ENCODE measurements around the gene SLC5A6.

- TF ChIP-seq, protein P1, sequence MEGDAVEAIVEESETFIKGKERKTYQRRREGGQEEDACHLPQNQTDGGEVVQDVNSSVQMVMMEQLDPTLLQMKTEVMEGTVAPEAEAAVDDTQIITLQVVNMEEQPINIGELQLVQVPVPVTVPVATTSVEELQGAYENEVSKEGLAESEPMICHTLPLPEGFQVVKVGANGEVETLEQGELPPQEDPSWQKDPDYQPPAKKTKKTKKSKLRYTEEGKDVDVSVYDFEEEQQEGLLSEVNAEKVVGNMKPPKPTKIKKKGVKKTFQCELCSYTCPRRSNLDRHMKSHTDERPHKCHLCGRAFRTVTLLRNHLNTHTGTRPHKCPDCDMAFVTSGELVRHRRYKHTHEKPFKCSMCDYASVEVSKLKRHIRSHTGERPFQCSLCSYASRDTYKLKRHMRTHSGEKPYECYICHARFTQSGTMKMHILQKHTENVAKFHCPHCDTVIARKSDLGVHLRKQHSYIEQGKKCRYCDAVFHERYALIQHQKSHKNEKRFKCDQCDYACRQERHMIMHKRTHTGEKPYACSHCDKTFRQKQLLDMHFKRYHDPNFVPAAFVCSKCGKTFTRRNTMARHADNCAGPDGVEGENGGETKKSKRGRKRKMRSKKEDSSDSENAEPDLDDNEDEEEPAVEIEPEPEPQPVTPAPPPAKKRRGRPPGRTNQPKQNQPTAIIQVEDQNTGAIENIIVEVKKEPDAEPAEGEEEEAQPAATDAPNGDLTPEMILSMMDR (IDR thresholded peaks at IDR 0.05) = no peak
- TF ChIP-seq KAT7 (CRISPR knock-in tag; IDR thresholded peaks at IDR 0.05; ENCODE audit: borderline replicate concordance) = no peak
- no peak for TF ChIP-seq ZNF423 (CRISPR knock-in tag; IDR thresholded peaks at IDR 0.05)
- TF ChIP-seq, protein P2, sequence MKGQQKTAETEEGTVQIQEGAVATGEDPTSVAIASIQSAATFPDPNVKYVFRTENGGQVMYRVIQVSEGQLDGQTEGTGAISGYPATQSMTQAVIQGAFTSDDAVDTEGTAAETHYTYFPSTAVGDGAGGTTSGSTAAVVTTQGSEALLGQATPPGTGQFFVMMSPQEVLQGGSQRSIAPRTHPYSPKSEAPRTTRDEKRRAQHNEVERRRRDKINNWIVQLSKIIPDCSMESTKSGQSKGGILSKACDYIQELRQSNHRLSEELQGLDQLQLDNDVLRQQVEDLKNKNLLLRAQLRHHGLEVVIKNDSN (CRISPR knock-in tag; IDR thresholded peaks at IDR 0.05) = no peak
- TF ChIP-seq, protein P3, sequence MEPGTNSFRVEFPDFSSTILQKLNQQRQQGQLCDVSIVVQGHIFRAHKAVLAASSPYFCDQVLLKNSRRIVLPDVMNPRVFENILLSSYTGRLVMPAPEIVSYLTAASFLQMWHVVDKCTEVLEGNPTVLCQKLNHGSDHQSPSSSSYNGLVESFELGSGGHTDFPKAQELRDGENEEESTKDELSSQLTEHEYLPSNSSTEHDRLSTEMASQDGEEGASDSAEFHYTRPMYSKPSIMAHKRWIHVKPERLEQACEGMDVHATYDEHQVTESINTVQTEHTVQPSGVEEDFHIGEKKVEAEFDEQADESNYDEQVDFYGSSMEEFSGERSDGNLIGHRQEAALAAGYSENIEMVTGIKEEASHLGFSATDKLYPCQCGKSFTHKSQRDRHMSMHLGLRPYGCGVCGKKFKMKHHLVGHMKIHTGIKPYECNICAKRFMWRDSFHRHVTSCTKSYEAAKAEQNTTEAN (CRISPR knock-in tag; IDR thresholded peaks at IDR 0.05) = no peak
- TF ChIP-seq HMGXB4 (CRISPR knock-in tag; IDR thresholded peaks at IDR 0.05) = no peak
- TF ChIP-seq FOXJ3 (CRISPR knock-in tag; IDR thresholded peaks at IDR 0.05; ENCODE audit: borderline replicate concordance) = no peak
- no peak for TF ChIP-seq ATF6 (CRISPR knock-in tag; IDR thresholded peaks at IDR 0.05)
- no peak for TF ChIP-seq ELF4 (CRISPR knock-in tag; IDR thresholded peaks at IDR 0.05; ENCODE audit: low read depth)
Observed at GRCh38 chr2:27256855-27257454, 44.9 kb upstream of the SLC5A6 start.

Measured in WTC11 (cell line).